H9 (cell line): Measurements from ENCODE around the gene KRT36. TPM values are rescaled to one million over a fixed set of nuclear protein-coding genes. Genes with fewer than 3 reads are reported as not detected.

Experiments used
- DNase-seq: peaks from one replicate; pipeline ENCODE4 v3.0.0-alpha.2; 2017
- H2AFZ ChIP-seq: one replicate; pipeline ENCODE4 v1.6.1; 2013; ENCODE audit warnings: mild to moderate bottlenecking, low read length, control low read depth, moderate library complexity
- H2AK5ac ChIP-seq: 2 replicates; pipeline ENCODE4 v1.6.1; 2013; ENCODE audit warnings: low read length, control low read depth, mixed read lengths; ENCODE audit not compliant: insufficient read length
- H2BK120ac ChIP-seq: one replicate; pipeline ENCODE4 v1.6.1; 2013; ENCODE audit warnings: low read depth, mild to moderate bottlenecking, low read length, control low read depth, inconsistent platforms; ENCODE audit not compliant: poor library complexity, severe bottlenecking
- H2BK12ac ChIP-seq: 2 replicates; pipeline ENCODE4 v1.6.1; 2013; ENCODE audit warnings: low read length, control low read depth, mixed read lengths, low read depth; ENCODE audit not compliant: insufficient read length
- H2BK15ac ChIP-seq: 2 replicates; pipeline ENCODE4 v1.6.1; 2013; ENCODE audit warnings: low read depth, low read length, control low read depth
- H2BK20ac ChIP-seq: one replicate; pipeline ENCODE4 v1.6.1; 2013; ENCODE audit warnings: low read depth, mild to moderate bottlenecking, low read length, control low read depth, inconsistent platforms; ENCODE audit not compliant: poor library complexity, severe bottlenecking
- H2BK5ac ChIP-seq: 2 replicates; pipeline ENCODE4 v1.6.1; 2013; ENCODE audit warnings: low read length, control low read depth, mixed read lengths; ENCODE audit not compliant: insufficient read length
- H3K14ac ChIP-seq: 2 replicates; pipeline ENCODE4 v1.6.1; 2013; ENCODE audit warnings: low read length, control low read depth; ENCODE audit not compliant: insufficient read depth
- H3K18ac ChIP-seq: 2 replicates; pipeline ENCODE4 v1.6.1; 2013; ENCODE audit warnings: low read depth, mild to moderate bottlenecking, mixed read lengths, low read length, control low read depth; ENCODE audit not compliant: insufficient read length
- H3K23ac ChIP-seq: 2 replicates; pipeline ENCODE4 v1.6.1; 2013; ENCODE audit warnings: low read length, control low read depth, mixed read lengths, low read depth; ENCODE audit not compliant: insufficient read length
- H3K23me2 ChIP-seq: 2 replicates; pipeline ENCODE4 v1.6.1; 2013; ENCODE audit warnings: low read depth, mild to moderate bottlenecking, mixed read lengths, low read length, control low read depth; ENCODE audit not compliant: insufficient read length, poor library complexity, severe bottlenecking
- H3K27ac ChIP-seq: 2 replicates; pipeline ENCODE4 v1.5.1; 2013; ENCODE audit warnings: low read length, control low read depth, mixed read lengths, low read depth; ENCODE audit not compliant: insufficient read length
- H3K27me3 ChIP-seq: 2 replicates; pipeline ENCODE4 v1.6.1; 2013; ENCODE audit warnings: low read length, control low read depth, inconsistent platforms; ENCODE audit not compliant: insufficient read depth
- H3K4ac ChIP-seq: 2 replicates; pipeline ENCODE4 v1.6.1; 2013; ENCODE audit warnings: low read depth, mild to moderate bottlenecking, control low read depth, inconsistent platforms, low read length, moderate library complexity
- H3K4me1 ChIP-seq: 2 replicates; pipeline ENCODE4 v1.6.1; 2013; ENCODE audit warnings: low read length, control low read depth, inconsistent platforms; ENCODE audit not compliant: insufficient read depth
- H3K4me2 ChIP-seq: 2 replicates; pipeline ENCODE4 v1.6.1; 2013; ENCODE audit warnings: low read length, control low read depth, mixed read lengths; ENCODE audit not compliant: insufficient read length, insufficient read depth
- H3K56ac ChIP-seq: 2 replicates; pipeline ENCODE4 v1.6.1; 2013; ENCODE audit warnings: low read depth, mild to moderate bottlenecking, mixed read lengths, low read length, control low read depth; ENCODE audit not compliant: insufficient read length
- H3K79me1 ChIP-seq: 2 replicates; pipeline ENCODE4 v1.6.1; 2013; ENCODE audit warnings: low read depth, mild to moderate bottlenecking, moderate library complexity, low read length, control low read depth, inconsistent platforms; ENCODE audit not compliant: insufficient read depth, poor library complexity, severe bottlenecking
- H3K79me2 ChIP-seq: 2 replicates; pipeline ENCODE4 v1.6.1; 2013; ENCODE audit warnings: low read length, control low read depth, inconsistent platforms; ENCODE audit not compliant: insufficient read depth
- H3K9ac ChIP-seq: 2 replicates; pipeline ENCODE4 v1.6.1; 2013; ENCODE audit warnings: low read length, control low read depth, mixed read lengths; ENCODE audit not compliant: insufficient read length; ENCODE audit errors: extremely low read depth
- H3K9me3 ChIP-seq: one replicate; pipeline ENCODE4 v1.6.1; 2013; ENCODE audit warnings: low read depth, low read length, inconsistent platforms; ENCODE audit not compliant: control insufficient read depth
- H3T11ph ChIP-seq: one replicate; pipeline ENCODE4 v1.6.1; 2013; ENCODE audit warnings: mild to moderate bottlenecking, low read length, control low read depth, inconsistent platforms
- H4K20me1 ChIP-seq: one replicate; pipeline ENCODE4 v1.6.1; 2013; ENCODE audit not compliant: control insufficient read depth, insufficient read length, insufficient read depth
- H4K5ac ChIP-seq: 2 replicates; pipeline ENCODE4 v1.6.1; 2013; ENCODE audit warnings: low read depth, mild to moderate bottlenecking, mixed read lengths, low read length, control low read depth; ENCODE audit not compliant: insufficient read length
- H4K8ac ChIP-seq: replicated peaks from 2 replicates; pipeline ENCODE4 v1.6.1; 2013; ENCODE audit warnings: low read length, control low read depth, mixed read lengths, low read depth; ENCODE audit not compliant: insufficient read length
- H4K91ac ChIP-seq: 2 replicates; pipeline ENCODE4 v1.6.1; 2013; ENCODE audit warnings: low read depth, mild to moderate bottlenecking, moderate library complexity, mixed read lengths, low read length, control low read depth; ENCODE audit not compliant: insufficient read length
- H3K27ac Mint-ChIP-seq, 3 experiments: 2 replicates in 2 of 3; 3 replicates in 1 of 3; pipeline ENCODE4 v1.8.0; 2020 to 2021; ENCODE audit warnings: mixed read lengths in 3 of 3, mild to moderate bottlenecking in 1 of 3, moderate library complexity in 1 of 3
- H3K27me3 Mint-ChIP-seq: 2 replicates; pipeline ENCODE4 v1.8.0; 2021; ENCODE audit warnings: low read depth, mild to moderate bottlenecking, moderate library complexity, mixed read lengths
- H3K36me3 Mint-ChIP-seq, 3 experiments: 2 replicates in 2 of 3; 3 replicates in 1 of 3; pipeline ENCODE4 v1.8.0; 2020 to 2021; ENCODE audit warnings: low read depth in 3 of 3, mixed read lengths in 3 of 3; ENCODE audit not compliant: insufficient read depth in 1 of 3
- H3K4me1 Mint-ChIP-seq, 2 experiments: 2 replicates each; pipeline ENCODE4 v1.8.0; 2020; ENCODE audit warnings: mixed read lengths in 2 of 2
- H3K4me3 Mint-ChIP-seq, 2 experiments: 2 replicates in 1 of 2; 3 replicates in 1 of 2; pipeline ENCODE4 v1.8.0; 2020 to 2021; ENCODE audit warnings: mild to moderate bottlenecking in 2 of 2, mixed read lengths in 2 of 2, moderate library complexity in 1 of 2
- H3K9me3 Mint-ChIP-seq, 2 experiments: 2 replicates in 1 of 2; 3 replicates in 1 of 2; pipeline ENCODE4 v1.8.0; 2020; ENCODE audit warnings: mild to moderate bottlenecking in 2 of 2, mixed read lengths in 2 of 2, moderate library complexity in 1 of 2
- WGBS: extraction: QIAGEN DNeasy Blood & Tissue Kit; methylation state at CpG from one replicate; pipeline ENCODE4 v1.1.7; 2013; ENCODE audit warnings: missing lambda C conversion rate, low lambda C conversion rate, mixed read lengths; ENCODE audit not compliant: insufficient read length; ENCODE audit errors: extremely low coverage; 5-methylcytosine and 5-hydroxymethylcytosine counted together
- total RNA-seq: library from RNA; stranded (reverse); gene quantifications from 2 replicates; pipeline ENCODE4 v1.2.1, GENCODE V29; 2021
- TF ChIP-seq, protein P1 (sequence below): fragments of 200-600 bp; sonication (generic); conservative IDR thresholded peaks from 3 replicates; pipeline ENCODE4 v1.8.0; 2021; ENCODE audit warnings: antibody characterized with exemption, mild to moderate bottlenecking

KRT36 gene
- total RNA-seq, 1 experiment from 2014 or later, result not detected

GRCh38 chr17:41516147-41516829, 26.6 kb upstream of the KRT36 start:
- no peak overlapping the region for H2AFZ ChIP-seq
- no peaks in the 10 kb centered on the region for H3K79me1 ChIP-seq
- H3K27ac Mint-ChIP-seq, result no peak overlapping the region
- H3K4me2 ChIP-seq, result no peak overlapping the region
- no peak overlapping the region for H3K27ac ChIP-seq
- H3K14ac ChIP-seq, result no peak overlapping the region
- H3K9ac ChIP-seq, result no peak overlapping the region
- no peak overlapping the region for H2BK15ac ChIP-seq
- no peaks in the 10 kb centered on the region for H3K4me1 ChIP-seq
- H4K20me1 ChIP-seq, result no peaks in the 10 kb centered on the region
- H2BK5ac ChIP-seq, result no peak overlapping the region
- no peak overlapping the region for H4K8ac ChIP-seq
- no peak overlapping the region for H3K4me3 Mint-ChIP-seq
- H3K79me2 ChIP-seq, result no peaks in the 10 kb centered on the region
- H3K23ac ChIP-seq, result no peak overlapping the region
- H3K18ac ChIP-seq, result no peak overlapping the region
- no peaks in the 10 kb centered on the region; the same call in 1 of the 2 replicates for H3K27me3 Mint-ChIP-seq
- WGBS, result no CpG with 5 or more reads among the region's 14 CpGs
- H3K56ac ChIP-seq, result no peak overlapping the region
- TF ChIP-seq, protein P1, sequence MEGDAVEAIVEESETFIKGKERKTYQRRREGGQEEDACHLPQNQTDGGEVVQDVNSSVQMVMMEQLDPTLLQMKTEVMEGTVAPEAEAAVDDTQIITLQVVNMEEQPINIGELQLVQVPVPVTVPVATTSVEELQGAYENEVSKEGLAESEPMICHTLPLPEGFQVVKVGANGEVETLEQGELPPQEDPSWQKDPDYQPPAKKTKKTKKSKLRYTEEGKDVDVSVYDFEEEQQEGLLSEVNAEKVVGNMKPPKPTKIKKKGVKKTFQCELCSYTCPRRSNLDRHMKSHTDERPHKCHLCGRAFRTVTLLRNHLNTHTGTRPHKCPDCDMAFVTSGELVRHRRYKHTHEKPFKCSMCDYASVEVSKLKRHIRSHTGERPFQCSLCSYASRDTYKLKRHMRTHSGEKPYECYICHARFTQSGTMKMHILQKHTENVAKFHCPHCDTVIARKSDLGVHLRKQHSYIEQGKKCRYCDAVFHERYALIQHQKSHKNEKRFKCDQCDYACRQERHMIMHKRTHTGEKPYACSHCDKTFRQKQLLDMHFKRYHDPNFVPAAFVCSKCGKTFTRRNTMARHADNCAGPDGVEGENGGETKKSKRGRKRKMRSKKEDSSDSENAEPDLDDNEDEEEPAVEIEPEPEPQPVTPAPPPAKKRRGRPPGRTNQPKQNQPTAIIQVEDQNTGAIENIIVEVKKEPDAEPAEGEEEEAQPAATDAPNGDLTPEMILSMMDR, result no peak
- no peak overlapping the region for H2BK120ac ChIP-seq
- no peak overlapping the region for H2BK20ac ChIP-seq
- no peaks in the 10 kb centered on the region for H3K27me3 ChIP-seq
- no peak overlapping the region for H4K5ac ChIP-seq
- no peak overlapping the region for H3K4ac ChIP-seq
- H3K4me1 Mint-ChIP-seq, result peaks cover 20 to 25% of the 10 kb centered on the region in 2 experiments
- no peak overlapping the region for H2BK12ac ChIP-seq
- no peaks in the 10 kb centered on the region for H3K9me3 ChIP-seq
- no peak for DNase-seq
- no peaks in the 10 kb centered on the region for H3K36me3 Mint-ChIP-seq
- H2AK5ac ChIP-seq, result no peak overlapping the region
- H3K9me3 Mint-ChIP-seq, result no peaks in the 10 kb centered on the region; a peak in 2 of 5 replicates
- no peak overlapping the region for H4K91ac ChIP-seq
- no peak overlapping the region for H3T11ph ChIP-seq
- no peaks in the 10 kb centered on the region for H3K23me2 ChIP-seq
